DMS79 (cell line): ENCODE results near the gene COPG1.
"Not testable (repeated sequence)": the region's sequence is repeated elsewhere in the genome, so short reads cannot be mapped to it uniquely, and the experiment has no call there.

Source experiments
- DNase-seq: peaks from one replicate; lab custom pipeline; 2025; lab: John Stamatoyannopoulos, UW

COPG1 gene, protein sequence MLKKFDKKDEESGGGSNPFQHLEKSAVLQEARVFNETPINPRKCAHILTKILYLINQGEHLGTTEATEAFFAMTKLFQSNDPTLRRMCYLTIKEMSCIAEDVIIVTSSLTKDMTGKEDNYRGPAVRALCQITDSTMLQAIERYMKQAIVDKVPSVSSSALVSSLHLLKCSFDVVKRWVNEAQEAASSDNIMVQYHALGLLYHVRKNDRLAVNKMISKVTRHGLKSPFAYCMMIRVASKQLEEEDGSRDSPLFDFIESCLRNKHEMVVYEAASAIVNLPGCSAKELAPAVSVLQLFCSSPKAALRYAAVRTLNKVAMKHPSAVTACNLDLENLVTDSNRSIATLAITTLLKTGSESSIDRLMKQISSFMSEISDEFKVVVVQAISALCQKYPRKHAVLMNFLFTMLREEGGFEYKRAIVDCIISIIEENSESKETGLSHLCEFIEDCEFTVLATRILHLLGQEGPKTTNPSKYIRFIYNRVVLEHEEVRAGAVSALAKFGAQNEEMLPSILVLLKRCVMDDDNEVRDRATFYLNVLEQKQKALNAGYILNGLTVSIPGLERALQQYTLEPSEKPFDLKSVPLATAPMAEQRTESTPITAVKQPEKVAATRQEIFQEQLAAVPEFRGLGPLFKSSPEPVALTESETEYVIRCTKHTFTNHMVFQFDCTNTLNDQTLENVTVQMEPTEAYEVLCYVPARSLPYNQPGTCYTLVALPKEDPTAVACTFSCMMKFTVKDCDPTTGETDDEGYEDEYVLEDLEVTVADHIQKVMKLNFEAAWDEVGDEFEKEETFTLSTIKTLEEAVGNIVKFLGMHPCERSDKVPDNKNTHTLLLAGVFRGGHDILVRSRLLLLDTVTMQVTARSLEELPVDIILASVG

DNA sequence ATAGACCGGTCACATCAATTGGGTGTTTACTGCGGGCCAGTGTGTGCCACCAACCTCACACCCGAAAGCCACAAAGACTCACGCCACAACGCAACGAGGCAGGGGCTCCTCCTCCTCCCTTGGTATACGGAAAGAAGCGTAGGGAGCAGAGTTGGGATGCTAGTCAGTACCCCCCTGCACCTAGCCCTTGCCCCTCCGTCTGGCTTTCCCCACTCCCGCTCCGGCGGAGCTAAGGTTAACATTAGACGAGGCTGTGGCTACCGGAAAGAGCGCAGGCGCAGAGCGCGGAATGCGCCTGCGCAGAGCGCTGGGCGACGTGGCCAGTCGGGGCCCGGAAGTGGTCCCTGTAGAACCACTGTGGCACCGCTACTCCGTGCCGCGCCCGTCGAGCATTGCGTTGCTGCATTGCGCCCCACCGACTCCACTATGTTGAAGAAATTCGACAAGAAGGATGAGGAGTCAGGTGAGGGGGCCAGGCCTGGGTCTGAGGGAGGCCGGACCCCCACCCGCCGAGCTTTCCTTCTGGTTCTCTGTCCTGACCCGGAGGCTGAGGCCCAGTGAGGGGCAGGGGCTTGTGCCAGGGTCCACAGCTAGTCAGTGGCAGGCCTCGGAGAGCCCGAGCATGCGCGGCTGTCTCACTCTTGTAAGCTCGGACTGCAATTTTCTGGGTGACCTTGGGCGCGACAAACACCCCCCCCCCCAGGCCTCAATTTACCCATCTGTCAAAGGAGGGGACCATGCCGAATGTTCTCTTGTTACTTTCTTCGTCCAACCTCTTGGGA is at the start of gene COPG1:
Gene COPG1 (plus strand): TSS at position 323 of the 782 bp plus-strand sequence. CDS start 104 bp downstream, at position 427.
- peak; percentile 77 for DNase-seq

DNA sequence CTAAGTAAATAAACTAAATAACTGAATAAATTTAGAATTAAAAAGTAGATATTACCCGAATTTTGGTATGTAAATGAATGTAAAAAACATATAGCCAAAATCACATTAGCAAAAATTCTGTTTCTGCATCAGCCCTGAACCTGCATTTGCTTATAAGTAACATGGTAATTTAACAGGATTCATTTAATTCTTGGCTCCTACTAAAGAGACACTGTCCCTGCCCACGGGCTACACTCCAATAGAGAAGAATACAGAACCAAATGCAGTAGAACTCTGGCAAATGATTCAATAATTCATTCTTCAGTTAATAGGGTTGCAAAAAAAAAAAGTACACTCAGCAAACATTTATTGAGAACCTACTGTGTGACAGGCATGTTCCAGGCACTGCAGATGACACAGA is 44.9 kb upstream of the COPG1 start:
- no peak for DNase-seq

DNA sequence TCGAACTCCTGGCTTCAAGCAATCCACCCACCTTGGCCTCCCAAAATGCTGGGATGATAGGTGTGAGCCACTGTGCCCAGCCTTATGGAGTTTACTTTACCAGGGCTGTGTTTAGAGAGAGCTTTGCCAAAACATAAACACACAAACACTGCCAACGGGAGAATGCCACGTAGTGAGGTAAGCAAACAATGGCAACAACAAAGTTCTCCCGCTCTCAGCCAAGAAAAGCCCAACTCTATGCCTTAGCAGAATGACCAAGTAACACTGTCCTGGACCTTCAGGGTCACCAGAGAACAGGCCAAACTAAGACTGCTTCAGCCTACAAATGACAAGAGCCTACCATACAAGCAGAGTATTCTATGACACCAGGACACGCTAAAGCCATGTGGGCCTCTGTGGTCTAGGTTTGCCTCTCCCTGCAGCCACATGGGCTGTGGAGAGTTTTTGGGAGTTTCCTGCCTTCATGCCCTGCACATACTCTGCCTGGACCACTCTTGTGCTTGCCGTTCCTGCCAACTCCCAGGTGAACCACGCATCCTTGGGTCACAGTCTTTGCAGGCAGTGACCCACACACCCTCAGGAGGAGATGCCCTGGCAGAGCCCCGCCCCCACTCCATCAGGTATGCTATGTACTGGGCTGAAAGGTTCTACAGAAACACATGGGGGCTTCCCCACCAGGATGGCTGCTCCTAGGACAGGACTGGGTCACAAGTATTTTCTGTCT is 44.1 kb upstream of the COPG1 start:
- no peak for DNase-seq

DNA sequence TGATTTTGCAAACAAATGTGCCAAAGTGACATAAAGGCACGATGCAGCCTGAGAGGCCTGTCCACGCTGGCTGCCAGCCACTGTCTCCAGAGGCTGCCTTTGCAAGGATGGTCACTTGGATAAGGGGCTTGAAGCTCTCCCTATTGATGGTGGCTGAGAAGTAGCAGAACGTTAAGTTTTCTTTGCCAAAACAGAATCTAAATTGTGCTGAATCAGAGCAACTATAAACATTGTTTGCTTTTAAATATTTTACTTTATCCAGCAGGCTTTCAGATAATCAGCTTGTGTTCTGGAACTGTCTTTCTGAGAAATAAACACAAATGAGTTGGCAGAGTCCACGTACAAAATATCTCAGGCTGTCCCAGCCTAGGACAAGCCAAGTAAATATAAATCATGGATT is 41.9 kb upstream of the COPG1 start:
- DNase-seq, result no peak

DNA sequence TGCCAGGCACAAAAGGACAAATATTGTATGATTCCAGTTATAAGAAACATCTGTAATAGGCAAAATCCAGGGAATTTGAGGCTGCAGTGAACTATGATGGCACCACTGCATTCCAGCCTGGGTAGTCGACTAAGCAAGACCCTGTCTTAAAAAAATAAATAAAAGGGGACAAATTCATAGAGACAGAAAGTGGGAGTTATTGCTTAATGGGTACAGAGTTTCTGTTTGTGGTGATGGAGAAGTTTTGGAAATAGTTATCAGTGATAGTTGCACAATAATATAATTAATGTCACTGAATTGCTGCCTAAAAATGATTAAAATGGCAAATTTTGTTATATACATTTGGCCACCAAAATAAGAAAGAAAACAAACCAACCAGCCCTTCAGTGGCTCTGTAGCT is 38.1 kb upstream of the COPG1 start:
- no peak for DNase-seq

DNA sequence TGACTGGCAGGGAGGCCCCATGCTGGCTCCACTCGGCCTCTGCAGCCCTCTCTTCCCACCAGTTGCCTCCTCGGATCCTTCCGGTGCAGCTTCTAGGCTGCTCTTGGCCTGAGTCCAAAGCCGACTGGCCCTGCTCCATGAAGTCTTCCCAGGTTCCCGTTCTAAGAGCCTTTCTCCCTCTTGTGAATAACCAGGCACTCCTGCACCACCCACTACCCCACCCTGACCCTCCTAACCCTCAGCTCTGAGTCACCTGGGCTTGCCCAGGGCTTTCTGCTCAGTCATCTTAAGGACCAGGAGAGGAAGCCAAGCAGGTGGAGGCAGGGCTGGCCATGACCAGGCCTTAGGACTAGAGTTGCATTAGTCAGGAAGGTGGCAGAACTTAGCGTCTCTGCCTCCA is 37.6 kb upstream of the COPG1 start:
- DNase-seq, result peak; percentile 91

DNA sequence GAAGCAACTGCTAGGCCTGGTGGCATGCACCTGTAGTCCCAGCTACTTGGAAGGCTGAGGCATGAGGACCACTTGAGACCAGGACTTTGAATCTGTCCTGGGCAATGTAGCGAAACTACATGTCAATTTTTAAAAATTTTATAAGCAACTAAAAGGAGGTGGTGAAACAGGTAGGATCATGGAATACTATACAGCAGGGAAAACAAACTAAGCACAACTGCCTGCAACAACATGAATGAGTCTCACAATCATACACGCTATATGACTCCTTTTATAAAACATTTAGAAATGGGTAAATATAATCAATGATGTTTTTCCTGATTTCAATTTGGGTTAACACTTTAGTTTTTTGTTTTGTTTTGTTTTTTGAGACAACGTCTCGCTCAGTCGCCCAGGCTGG is 36.2 kb upstream of the COPG1 start:
- DNase-seq, result no peak

DNA sequence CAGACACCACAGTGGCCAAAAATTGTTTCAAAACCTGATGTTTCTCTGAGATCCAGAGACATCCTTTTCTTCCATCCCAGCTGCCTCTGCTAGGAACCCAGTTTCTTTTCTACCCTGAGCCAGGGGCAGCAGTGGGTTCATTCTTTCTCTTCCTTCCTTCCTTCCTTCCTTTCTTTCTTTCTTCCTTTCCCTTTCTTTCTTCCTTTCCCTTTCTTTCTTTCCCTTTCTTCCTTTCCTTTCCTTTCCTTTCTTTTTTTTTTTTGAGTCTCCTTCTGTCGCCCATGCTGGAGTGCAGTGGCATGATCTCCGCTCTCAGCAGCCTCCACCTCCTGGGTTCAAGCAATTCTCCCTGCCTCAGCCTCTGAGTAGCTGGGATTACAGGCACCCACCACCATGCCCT is 30.7 kb upstream of the COPG1 start:
- DNase-seq, result no peak

DNA sequence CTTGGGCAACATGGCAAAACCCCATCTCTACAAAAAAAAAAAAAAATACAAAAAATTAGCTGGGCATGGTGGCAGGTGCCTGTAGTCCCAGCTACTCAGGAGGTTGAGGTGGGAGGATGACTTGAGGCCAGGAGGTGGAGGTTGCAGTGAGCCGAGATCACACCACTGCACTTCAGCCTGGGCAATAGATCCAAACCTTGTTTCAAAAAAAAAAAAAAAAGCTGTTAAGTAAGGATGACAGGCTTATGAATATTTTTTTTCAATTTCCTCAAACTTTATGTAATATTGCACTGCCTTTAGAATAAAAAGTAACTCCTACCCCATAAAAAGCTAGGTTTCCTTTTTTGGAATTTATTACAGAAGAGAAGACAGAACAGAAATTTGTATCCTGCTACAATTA is 25.0 kb upstream of the COPG1 start:
- not testable (repeated sequence) for DNase-seq

DNA sequence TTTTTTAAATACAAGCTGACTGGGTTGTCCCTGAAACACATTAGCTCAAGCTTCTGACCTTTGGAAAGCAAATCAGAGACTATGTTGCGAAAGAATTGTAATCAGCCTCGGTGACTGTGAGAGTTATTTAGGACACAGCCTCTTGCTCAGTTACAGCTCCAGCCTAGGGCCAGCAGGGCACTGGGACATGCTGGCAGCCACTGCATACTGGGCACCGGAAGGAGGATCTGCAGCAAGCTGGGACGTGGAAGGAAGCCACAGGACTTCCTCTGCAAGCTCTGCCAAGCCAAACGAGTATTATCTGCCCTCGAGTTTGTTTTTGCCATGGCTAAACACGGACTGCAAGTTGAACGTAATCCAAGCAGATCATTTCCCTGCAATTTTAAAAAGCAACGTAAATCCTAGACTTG is 24.4 kb upstream of the COPG1 start:
- DNase-seq, result no peak

DNA sequence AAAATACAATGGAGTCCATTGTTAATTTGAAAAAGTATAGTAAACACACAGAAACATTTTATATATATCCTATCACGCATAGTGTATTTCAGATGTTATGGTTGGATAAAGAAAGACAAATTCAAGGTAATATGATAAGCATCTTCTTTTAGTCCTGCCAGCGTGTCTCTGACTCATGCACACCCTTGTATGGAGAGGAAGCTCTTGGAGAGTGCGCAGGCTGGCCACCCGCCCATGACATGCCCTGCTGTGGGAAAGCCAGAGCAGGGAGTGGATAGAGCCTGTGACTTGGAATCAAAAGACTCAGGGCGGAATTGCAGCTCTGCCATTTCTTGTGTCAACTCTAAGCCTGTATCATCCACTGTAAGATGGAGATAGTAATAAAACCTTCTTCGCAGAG is 23.0 kb upstream of the COPG1 start:
- no peak for DNase-seq

DNA sequence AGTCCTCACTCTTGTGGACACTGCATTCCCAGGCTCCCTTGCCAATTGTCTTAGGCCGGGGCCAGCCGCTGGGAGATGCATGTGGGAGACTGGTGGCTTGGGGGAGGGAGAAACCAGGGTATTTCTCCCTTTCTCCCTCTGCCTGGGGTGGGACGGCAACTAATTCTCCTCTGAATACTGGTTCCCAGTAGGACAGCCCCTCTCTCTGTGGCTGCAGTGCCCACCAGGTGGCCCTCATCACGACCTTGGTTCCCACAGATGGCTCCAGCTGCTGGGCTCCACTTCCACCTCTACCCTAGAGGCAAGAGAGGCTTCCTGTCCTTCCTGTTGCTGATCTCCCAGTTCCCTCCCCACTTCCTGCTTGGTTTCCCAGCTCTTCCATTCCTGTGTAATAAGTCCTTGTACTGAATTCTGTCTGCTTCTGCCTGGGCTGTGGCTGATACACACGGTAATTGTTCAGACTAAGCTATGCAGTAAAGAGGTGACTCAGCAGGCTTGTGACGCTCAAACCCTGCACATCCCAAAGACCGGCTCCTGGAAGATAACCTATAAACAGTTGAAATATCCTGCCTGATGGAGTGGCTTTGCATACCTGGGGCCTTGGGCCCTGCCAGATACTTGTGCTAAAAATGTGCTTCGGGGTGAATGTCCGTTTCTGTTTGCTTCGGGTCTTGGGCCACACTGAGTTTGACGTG is 20.4 kb upstream of the COPG1 start:
- DNase-seq, result no peak

DNA sequence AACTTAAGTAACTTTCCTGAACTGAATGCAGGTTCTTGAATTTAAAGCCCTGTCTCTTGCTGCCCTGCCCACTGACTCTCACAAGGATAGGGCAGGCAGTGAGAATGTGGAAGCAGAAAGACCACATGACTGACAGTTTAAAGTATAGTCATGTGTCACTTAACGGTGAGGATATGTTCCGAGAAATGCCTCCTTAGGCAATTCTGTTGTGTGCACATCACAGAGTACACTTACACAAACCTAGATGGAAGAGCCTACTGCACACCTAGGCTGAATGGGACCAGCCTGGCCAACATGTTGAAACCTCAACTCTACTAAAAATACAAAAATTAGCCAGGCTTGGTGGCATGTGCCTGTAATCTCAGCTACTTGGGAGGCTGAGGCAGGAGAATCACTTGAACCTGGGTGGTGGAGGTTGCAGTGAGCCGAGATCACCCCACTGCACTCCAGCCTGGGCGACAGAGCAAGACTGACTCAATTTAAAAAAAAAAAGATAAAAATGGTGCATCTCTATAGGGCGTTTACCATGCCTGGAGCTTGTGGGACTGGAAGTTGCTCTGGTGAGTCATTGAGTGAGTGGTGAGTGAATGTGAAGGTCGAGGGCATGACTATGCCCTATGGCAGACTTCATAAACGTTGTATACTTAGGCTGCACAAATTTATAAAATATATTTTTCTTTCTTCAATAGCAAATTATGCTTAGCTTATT is 18.9 kb upstream of the COPG1 start:
- DNase-seq, result no peak

DNA sequence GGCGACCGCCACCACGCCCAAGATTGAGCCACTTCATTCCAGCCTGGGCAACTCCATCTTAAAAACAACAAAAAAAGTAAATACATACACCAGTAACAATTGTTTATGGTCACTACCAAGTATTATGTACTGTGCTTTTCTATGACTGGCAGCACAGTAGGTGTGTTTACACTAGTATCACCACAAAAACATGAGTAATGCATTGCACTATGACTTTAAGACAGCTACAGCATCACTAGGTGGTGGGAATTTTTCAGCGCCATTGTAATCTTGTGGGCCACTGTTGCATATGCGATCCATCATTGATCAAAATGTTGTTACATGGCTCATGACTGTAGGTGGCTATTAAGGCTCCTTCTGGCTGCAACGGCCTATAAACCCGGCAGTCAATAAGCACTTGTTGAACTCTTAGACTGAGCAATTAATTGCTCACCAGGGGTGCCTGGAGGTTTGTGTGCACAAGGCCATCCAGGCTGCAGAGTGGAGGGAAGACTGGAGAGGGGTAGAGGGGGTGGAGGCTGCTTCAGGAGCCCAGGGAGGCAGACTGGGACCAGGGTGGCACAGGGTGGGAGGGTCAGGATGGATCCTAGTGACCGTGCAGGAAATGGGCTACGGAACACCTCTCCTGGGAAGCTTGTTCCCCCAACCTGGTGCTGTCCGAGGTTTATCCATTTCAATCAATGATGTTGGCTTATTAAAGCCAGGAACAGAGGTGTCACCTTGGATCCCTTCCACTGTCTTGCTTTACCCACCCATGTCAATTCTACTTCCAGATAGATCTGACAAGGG is 17.9 kb upstream of the COPG1 start:
- peak; percentile 83 for DNase-seq

DNA sequence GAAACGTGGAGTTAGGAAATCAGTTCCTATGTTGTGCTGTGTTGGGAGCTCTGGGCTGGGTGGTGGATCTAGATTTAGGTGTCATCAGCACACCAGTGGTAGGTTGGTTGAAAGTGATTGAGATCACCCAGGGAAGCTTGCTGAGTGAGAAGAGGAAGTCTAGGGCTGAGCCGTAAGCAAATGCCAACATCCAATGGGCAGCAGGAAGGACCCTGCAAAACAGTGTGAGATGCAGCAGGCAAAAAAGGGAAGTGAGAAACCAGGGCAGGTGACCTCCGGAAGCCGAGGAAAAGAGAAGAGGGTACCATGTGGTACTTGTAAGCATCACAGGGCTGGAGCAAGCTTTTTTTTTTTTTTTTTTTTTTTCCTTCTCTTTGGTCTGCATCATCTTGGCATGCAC is 15.9 kb upstream of the COPG1 start:
- DNase-seq, result no peak

DNA sequence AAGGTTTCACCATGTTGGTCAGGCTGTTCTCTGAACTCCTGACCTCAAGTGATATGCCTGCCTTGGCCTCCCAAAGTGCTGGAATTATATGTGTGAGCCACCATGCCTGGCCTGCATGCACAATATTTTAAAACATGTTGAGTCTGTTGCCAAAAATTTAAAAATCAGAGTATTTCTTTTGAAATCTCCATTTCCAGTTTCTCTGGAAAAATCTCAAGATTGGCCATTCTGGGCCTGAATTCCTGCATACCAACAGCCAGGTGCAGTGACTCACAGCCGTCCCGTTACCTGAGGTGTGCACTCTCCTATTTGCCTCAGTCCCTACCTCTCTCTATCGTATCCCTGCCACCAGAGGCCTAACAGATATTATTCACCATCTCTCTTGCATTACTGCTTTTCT is 15.0 kb upstream of the COPG1 start:
- no peak for DNase-seq

DNA sequence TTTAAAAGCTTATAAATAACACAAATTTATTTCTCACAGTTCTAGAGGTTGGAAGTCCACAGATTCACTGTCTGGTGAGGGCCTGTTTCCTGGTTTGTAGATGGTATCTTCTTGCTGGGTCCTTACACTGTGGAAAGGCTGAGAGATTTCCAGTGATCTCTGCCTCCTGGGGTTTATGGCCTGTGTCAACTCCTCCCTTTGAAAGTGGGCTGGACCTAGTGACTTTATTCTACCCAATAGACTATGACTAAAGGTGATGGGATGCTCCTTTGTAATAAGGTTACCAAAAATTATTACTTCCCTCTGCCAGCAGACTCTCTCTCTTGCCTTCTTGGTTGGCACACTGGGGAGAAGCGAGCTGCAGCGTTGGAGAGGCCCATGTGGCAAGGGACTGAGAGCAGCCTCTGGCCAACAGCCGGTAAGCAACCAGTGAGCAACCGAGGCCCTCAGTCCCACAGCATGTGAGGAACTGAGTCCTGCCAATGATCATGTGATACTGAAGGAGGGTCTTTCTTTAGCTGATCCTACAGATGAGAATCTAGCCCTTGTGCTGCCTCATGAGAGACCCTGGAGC is 14.0 kb upstream of the COPG1 start:
- no peak for DNase-seq

DNA sequence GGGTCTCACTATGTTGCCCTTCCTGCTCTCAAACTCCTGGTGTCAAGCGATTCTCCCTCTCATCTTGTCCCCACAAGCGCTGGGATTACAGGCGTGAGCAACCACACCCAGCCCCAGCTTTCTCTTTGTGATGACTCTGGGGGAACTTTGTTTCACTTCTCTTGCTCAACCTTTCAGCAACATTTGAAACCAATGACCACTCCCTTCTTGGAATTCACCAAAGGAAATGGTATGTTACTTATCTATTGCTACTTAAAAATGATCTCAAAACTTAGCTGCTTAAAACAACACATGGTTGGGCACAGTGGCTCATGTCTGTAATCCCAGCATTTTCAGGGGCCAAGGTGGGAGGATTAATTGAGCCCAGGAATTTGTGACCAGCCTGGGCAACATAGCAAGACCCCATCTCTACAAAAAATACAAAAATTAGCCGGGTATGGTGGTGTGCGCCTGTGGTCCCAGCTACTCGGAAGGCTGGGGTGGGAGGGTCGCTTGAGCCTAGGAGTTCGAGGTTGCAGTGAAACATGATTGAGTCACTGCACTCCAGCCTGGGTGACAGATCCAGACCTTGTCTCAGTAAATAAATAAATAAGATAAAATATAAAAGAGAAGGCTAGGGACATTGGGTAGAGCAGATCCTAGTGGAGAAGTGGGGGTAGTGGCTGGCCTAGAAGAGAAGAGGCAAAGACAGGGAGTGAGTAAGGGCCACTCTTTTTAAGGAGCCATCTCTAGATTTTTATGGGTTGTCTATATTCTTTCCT is 10.3 kb upstream of the COPG1 start:
- DNase-seq, result no peak

DNA sequence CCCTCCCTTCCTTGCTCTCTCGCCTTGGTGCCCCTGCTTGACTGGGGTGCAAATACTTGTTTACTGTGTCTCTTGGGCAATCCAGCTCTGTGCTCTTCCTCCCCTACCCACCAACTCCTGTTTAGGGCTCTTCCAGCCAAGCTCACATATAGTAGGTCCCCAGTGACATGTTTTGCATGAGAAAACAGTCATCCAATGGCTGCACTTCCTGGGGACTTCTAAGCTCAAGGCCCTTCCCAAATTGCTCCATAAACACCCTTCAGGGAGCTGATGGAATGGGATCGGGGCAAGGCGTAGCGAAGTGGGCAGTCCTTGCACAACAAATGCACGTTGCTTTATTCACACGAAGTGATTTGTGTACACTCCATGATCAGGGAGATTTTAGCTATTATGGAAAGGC is 9.4 kb upstream of the COPG1 start:
- no peak for DNase-seq
